Neuron (in vitro differentiated cells): ENCODE measurements around the gene KIAA1549.

Source experiments
- H2AFZ ChIP-seq: one replicate; pipeline ENCODE4 v1.6.1; 2013; ENCODE audit warnings: low read depth, mild to moderate bottlenecking, inconsistent platforms, low read length, moderate library complexity
- H3K27me3 ChIP-seq: one replicate; pipeline ENCODE4 v1.6.1; 2013; ENCODE audit warnings: low read length; ENCODE audit not compliant: insufficient read depth
- H3K36me3 ChIP-seq: one replicate; pipeline ENCODE4 v1.6.1; 2013; ENCODE audit warnings: low read length; ENCODE audit not compliant: insufficient read depth
- H3K4me1 ChIP-seq: one replicate; pipeline ENCODE4 v1.6.1; 2013; ENCODE audit warnings: low read length; ENCODE audit not compliant: insufficient read depth
- H3K4me3 ChIP-seq: 2 replicates; pipeline ENCODE4 v1.5.1; 2013; ENCODE audit warnings: mild to moderate bottlenecking, low read length, moderate library complexity
- H3K9me3 ChIP-seq: one replicate; pipeline ENCODE4 v1.6.1; 2013; ENCODE audit warnings: low read length

KIAA1549 gene

GRCh38 chr7:138857728-138858127 lies 123.5 kb downstream of the KIAA1549 start:
- H3K4me3 ChIP-seq: no peak overlapping the region
- no peaks in the 10 kb centered on the region for H3K27me3 ChIP-seq
- peaks cover 29% of the 10 kb centered on the region for H3K9me3 ChIP-seq
- H3K36me3 ChIP-seq: peaks cover 69% of the 10 kb centered on the region
- no peaks in the 10 kb centered on the region for H3K4me1 ChIP-seq
- H2AFZ ChIP-seq: no peak overlapping the region

DNA sequence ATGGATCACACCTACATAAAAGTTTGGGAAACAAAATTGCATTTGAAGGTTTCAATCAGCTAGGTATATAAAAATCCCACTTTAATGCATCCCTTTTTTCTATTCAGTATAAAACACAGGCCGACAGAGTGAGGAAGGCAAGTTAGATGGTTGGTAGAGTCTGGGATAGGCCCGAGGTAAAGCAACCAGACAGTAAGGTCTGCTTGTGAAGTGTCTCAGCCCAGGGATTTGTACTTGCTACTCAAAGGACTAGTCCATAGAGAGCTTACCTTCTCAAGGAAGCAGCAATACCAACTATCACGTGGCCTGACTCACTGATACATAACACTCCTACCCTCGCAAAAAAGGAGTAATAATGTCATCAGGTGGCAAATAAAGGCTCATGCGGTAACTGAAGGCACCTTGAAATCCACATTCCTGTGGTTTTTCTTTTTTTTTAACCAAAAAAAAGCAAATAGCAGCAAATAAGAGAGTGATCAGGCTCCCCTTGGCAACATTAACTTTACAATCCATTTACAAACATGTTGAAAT lies 127.0 kb downstream of the KIAA1549 start:
- peaks cover 75% of the 10 kb centered on the region for H3K36me3 ChIP-seq

GRCh38 chr7:138853448-138853847 lies 127.7 kb downstream of the KIAA1549 start:
- no peaks in the 10 kb centered on the region for H3K27me3 ChIP-seq
- no peak overlapping the region for H2AFZ ChIP-seq
- H3K36me3 ChIP-seq: peaks cover 73% of the 10 kb centered on the region
- H3K9me3 ChIP-seq: peaks cover 24% of the 10 kb centered on the region
- H3K4me3 ChIP-seq: no peak overlapping the region
- peaks cover 5% of the 10 kb centered on the region for H3K4me1 ChIP-seq

More for the DNA sequence above, 127.0 kb downstream of the KIAA1549 start:
- Histone ChIP-seq H3K4me1 (no peaks in the 10 kb centered on the region), H2AFZ (no peak overlapping the region), H3K9me3 (peaks cover 26% of the 10 kb centered on the region), H3K4me3 (no peak overlapping the region), H3K27me3 (no peaks in the 10 kb centered on the region)

- peaks cover 65% of the 10 kb centered on the region for H3K36me3 ChIP-seq
- no peak overlapping the region for H2AFZ ChIP-seq
- H3K27me3 ChIP-seq: no peaks in the 10 kb centered on the region
- peaks cover 15% of the 10 kb centered on the region for H3K4me1 ChIP-seq
- no peak overlapping the region for H3K4me3 ChIP-seq
- H3K9me3 ChIP-seq: peaks cover 16% of the 10 kb centered on the region
Measured at GRCh38 chr7:138852469-138852868, 128.7 kb downstream of the KIAA1549 start.

- Histone ChIP-seq H3K27me3 (no peaks in the 10 kb centered on the region), H3K36me3 (peaks cover 55% of the 10 kb centered on the region), H3K4me3 (no peak overlapping the region), H3K4me1 (peaks cover 15% of the 10 kb centered on the region), H2AFZ (no peak overlapping the region), H3K9me3 (peaks cover 8% of the 10 kb centered on the region)
Measured at GRCh38 chr7:138849701-138850100, 131.5 kb downstream of the KIAA1549 start.

- H2AFZ ChIP-seq: no peak overlapping the region
- no peaks in the 10 kb centered on the region for H3K27me3 ChIP-seq
- peaks cover 8% of the 10 kb centered on the region for H3K9me3 ChIP-seq
- peaks cover 15% of the 10 kb centered on the region for H3K4me1 ChIP-seq
- no peak overlapping the region for H3K4me3 ChIP-seq
- peaks cover 62% of the 10 kb centered on the region for H3K36me3 ChIP-seq
Measured at GRCh38 chr7:138848056-138848980, 132.9 kb downstream of the KIAA1549 start.

DNA sequence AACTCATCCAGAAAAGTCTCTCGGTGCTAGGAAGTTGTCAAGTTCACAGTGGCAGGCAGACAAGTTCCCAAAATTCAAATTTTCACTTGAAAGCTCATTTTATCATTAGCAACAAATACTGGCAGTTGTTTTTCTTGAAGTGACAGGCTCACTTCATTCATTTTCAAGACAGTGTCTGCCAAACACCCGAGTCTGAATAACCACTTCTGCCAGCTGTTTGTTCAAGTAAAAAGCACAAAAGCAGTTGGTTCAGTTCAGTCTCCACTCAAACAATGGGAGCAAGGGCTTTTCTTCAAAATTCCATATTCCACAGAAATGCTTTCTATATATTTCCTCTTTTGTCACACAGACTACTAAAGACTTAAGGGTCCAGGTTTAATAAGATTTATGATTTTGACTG lies 135.5 kb downstream of the KIAA1549 start:
- H3K4me3 ChIP-seq: no peak overlapping the region
- H3K4me1 ChIP-seq: peaks cover 15% of the 10 kb centered on the region
- peaks cover 53% of the 10 kb centered on the region for H3K36me3 ChIP-seq
- peaks cover 8% of the 10 kb centered on the region for H3K9me3 ChIP-seq
- H2AFZ ChIP-seq: no peak overlapping the region
- H3K27me3 ChIP-seq: no peaks in the 10 kb centered on the region

DNA sequence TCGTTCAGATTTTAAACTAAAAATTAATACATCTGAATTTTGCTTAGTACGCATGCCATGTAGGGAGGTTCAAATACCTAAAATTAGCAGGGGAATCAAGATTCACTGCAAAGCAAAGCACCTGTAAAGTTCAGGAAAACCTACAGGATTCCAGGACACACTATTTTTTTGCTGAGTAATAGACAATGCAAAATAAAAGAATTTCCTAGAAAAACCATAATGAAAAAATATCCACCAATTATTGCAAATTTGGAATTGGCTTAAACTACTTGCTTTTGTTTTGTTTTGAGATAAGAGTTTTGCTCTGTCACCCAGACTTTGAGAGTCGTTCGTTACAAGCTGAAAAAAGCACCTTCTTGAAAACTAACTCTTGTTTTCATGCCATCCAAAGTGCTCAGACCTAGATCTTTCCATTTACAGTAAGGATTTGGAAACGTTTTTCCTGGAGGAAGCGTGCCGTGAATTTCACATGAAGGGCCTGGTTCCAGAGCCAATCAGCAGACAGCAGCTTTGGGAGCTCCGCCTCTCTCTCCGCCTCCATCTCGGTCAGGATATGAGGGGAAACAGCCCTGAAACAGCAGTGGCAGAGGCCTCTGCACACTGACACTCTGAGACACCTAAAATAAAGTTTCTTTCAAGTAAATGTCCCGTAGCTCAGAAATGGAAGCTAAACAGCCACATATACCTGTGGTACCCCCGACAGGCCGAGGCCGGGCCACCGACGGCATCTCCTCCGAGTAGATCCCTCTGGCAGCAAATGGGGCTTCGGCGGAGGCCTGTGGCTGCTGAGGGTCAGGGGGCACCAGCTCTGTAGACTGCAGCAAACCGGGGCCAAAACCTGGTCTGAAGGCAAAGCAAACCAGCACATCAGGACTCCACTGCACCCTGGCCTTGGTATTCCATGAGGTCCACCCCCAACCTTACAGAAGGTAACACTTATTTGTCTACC lies 137.3 kb downstream of the KIAA1549 start:
- Histone ChIP-seq H2AFZ (no peak overlapping the region), H3K36me3 (peaks cover 49% of the 10 kb centered on the region), H3K4me3 (no peak overlapping the region), H3K27me3 (no peaks in the 10 kb centered on the region), H3K4me1 (peaks cover 15% of the 10 kb centered on the region), H3K9me3 (no peaks in the 10 kb centered on the region)

GRCh38 chr7:138842111-138842510 lies 139.1 kb downstream of the KIAA1549 start:
- Histone ChIP-seq H3K27me3 (no peaks in the 10 kb centered on the region), H3K4me3 (no peak overlapping the region), H3K4me1 (no peaks in the 10 kb centered on the region), H2AFZ (no peak overlapping the region), H3K9me3 (no peaks in the 10 kb centered on the region), H3K36me3 (peaks cover 62% of the 10 kb centered on the region)

DNA sequence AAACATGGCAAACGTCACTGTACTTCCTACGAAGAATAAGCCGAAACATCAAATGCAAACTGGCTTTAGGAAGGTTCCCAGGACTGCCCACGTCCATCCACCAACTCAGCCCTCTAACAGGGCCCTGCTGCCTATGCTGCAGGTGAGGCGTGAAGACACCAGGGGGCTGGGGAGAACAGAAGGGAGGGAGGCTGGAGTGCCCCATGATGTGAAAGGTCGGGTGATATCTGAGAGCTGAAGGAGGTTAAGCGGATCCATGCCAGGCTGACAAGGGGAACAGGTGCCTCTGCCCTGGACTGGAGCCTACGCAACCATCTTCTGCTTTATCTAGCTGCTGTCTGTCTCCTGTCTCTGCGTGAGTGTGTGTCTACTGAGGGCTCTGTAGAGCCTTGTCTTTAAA lies 143.0 kb downstream of the KIAA1549 start:
- Histone ChIP-seq H3K27me3 (no peaks in the 10 kb centered on the region), H2AFZ (no peak overlapping the region), H3K9me3 (peaks cover 2% of the 10 kb centered on the region), H3K36me3 (peaks cover 63% of the 10 kb centered on the region), H3K4me3 (no peak overlapping the region), H3K4me1 (no peaks in the 10 kb centered on the region)

GRCh38 chr7:138837627-138838026 lies 143.6 kb downstream of the KIAA1549 start:
- no peaks in the 10 kb centered on the region for H3K4me1 ChIP-seq
- peaks cover 59% of the 10 kb centered on the region for H3K36me3 ChIP-seq
- H2AFZ ChIP-seq: no peak overlapping the region
- no peaks in the 10 kb centered on the region for H3K27me3 ChIP-seq
- H3K9me3 ChIP-seq: peaks cover 2% of the 10 kb centered on the region
- H3K4me3 ChIP-seq: no peak overlapping the region

- peaks cover 2% of the 10 kb centered on the region for H3K9me3 ChIP-seq
- H2AFZ ChIP-seq: no peak overlapping the region
- no peaks in the 10 kb centered on the region for H3K4me1 ChIP-seq
- no peaks in the 10 kb centered on the region for H3K27me3 ChIP-seq
- no peak overlapping the region for H3K4me3 ChIP-seq
- H3K36me3 ChIP-seq: peaks cover 48% of the 10 kb centered on the region
Measured at GRCh38 chr7:138835087-138835486, 146.1 kb downstream of the KIAA1549 start.

GRCh38 chr7:138834583-138834982 lies 146.6 kb downstream of the KIAA1549 start:
- H3K4me3 ChIP-seq: no peak overlapping the region
- peaks cover 2% of the 10 kb centered on the region for H3K9me3 ChIP-seq
- H3K36me3 ChIP-seq: peaks cover 46% of the 10 kb centered on the region
- no peaks in the 10 kb centered on the region for H3K4me1 ChIP-seq
- no peaks in the 10 kb centered on the region for H3K27me3 ChIP-seq
- no peak overlapping the region for H2AFZ ChIP-seq
